HG03354 (cell line): Measurements from ENCODE around the gene VSTM2L.
"Not testable (repeated sequence)": the region's sequence is repeated elsewhere in the genome, so short reads cannot be mapped to it uniquely, and the experiment has no call there.

Experiments
- ATAC-seq: cut with Tn5 transposase; IDR thresholded peaks from one replicate; pipeline ENCODE4 v1.9.1; 2021; ENCODE audit warnings: mild to moderate bottlenecking; ENCODE audit not compliant: unreplicated experiment, poor library complexity, severe bottlenecking

The VSTM2L gene

GRCh38 chr20:37902504-37903313, at the start of gene VSTM2L:
Gene VSTM2L, plus strand, starts transcription at chr20:37903127. Its CDS starts 224 bp downstream, at chr20:37903351.
- ATAC-seq, result no peak

DNA sequence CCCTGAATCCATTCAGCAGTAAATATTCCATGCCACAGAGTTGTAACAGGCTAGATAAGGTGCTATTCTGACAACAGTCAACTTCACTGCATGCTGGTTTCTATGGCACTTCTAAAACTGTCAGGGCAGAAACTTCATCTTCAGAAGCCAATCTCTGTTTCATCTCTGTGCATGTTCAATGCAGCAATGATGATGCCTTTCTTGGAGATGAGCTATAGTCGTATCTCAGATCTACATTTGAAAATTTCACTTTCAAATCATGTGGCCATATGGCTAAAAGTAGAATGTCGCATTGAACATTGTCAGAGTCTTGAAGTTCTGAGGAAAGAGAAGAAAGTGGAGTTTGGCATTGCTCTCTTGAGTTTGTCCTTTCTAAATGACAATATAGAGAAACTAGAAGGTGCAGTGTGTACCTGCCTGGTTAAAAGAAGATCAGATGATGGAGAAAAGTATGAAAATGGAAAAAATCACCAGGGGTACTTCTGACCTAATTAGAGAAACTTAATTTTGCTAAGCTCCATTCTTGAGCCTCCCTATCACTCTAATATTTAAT, 49.0 kb upstream of the VSTM2L start:
- peak; percentile 49 for ATAC-seq

GRCh38 chr20:37856034-37856433, 46.9 kb upstream of the VSTM2L start:
- ATAC-seq, result not testable (repeated sequence)

- ATAC-seq, result no peak
Observed at GRCh38 chr20:37856932-37857660, 45.8 kb upstream of the VSTM2L start.

GRCh38 chr20:37859406-37860171, 43.3 kb upstream of the VSTM2L start:
- no peak for ATAC-seq

DNA sequence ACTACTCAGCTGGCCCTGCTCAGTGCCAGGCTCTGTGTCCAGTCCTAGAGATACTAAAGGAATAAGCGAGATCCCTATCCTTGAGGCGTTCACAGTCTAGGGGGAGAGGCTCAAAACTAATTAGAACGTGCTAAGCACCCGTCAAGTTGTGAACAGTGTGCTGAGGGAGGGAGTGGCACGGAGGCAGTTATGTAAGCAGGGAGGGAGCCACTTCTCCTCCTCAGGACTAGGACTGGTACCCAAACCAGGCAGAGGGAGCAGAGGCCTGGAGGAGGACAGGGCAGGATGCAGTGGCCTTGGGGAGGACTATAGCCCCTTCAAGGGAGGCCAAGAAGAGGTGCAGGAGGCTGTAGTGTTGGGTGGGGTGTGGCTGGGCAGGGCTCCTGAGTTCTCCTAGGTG, 39.6 kb upstream of the VSTM2L start:
- no peak for ATAC-seq

- no peak for ATAC-seq
Observed at GRCh38 chr20:37864298-37864697, 38.6 kb upstream of the VSTM2L start.

GRCh38 chr20:37866051-37866450, 36.9 kb upstream of the VSTM2L start:
- ATAC-seq, result no peak

GRCh38 chr20:37867289-37868195, 35.4 kb upstream of the VSTM2L start:
- no peak for ATAC-seq

DNA sequence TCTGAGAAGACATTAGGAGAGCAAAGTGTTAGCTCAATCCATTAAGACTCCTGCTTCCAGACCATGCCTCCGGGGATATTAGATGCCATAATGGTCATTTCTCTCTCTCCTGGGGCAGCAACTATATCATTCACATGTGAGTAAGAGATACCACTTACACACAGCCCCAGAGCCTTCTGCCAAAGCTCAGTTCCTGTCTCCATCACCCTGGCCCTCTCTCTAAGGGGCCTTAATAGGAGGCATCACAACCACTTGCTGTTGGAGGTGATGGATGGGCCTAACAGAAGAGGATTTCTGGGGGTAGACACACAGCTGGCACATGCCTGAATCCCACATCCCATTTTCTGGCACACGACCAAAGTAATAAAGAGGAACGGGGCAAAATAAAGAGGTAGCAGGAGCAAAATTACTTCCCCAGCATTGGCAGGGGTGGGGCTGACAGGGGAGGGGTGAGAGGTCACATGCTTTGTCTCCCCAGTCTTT, 34.0 kb upstream of the VSTM2L start:
- ATAC-seq, result no peak

DNA sequence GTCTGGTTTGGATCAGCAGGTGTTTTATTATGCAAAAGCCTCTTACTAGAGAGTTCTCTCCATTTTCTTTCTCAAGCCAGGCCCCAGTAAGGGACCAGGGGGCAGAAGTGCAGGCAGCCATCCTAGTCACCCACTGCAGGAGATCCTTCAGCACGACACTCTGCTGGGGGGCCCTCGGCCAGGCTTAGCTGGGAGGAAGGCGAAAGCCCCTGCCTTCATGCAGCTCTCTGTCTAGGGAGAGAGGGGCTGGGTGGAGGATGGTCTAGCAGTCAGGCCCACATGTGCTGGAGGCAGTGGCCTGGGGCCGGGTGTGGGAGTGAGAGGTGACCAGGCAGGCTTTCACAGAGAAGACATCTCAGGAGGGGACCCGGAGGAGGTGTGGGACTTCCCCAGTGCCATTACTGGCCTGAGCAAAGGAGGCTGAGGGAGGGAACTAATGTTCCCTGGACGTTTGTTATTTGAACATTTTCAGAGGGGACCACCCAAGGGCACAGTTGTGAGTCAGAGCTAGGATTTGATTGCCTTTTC, 33.5 kb upstream of the VSTM2L start:
- no peak for ATAC-seq

GRCh38 chr20:37870294-37870693, 32.6 kb upstream of the VSTM2L start:
- no peak for ATAC-seq

DNA sequence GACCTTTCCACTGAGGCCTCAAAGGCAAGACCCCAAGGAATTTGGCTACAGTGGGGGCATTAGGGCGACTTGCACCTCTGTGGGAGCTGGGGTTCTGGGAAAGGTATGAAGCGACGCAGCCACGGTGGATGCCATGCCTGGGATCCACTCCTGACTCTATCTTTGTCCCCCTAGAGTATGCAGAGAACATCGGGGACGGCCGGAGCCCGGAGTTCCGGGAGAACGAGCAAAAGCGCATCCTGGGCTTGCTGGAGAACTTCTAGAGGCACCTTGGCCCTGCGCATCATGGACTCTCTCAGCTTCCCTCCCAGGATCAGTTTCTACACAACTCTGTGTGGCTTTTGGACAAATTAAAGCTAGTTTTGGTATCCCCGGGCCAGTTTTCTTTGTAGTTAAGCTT, 31.2 kb upstream of the VSTM2L start:
- ATAC-seq, result no peak

DNA sequence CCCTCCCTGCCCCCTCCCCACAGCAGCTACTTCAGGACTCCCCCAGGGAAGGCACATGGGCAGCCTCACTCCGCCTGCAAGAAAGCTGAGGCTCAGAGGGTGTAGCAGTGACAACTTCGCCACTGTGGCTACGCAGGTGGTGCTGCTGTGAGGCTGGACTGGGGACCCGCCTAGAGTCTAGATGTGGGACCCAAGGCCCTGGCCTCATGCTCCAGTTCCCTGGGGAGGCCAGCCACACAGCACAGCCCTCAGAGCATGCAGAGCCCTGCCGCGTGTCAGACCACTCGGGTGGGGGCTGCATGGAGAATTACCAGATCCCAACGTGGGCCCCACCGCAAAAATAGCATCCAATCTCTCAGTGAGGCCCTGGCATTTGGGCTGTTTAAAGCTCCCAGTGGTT, 30.8 kb upstream of the VSTM2L start:
- ATAC-seq, result no peak

- no peak for ATAC-seq
Observed at GRCh38 chr20:37873884-37874283, 29.0 kb upstream of the VSTM2L start.

- no peak for ATAC-seq
Observed at GRCh38 chr20:37875460-37876175, 27.3 kb upstream of the VSTM2L start.

GRCh38 chr20:37876863-37877262, 26.1 kb upstream of the VSTM2L start:
- ATAC-seq, result no peak
